Mucosa of rectum (tissue), 2 donors: Measurements from ENCODE around the gene POGLUT2.

Experiments used
- H3K27ac ChIP-seq, 2 donors: one replicate each; pipeline ENCODE4 v1.7.0; 2013; ENCODE audit warnings: inconsistent platforms in 2 of 2, low read depth in 2 of 2, low read length in 2 of 2
- H3K27me3 ChIP-seq, 2 donors: one replicate each; pipeline ENCODE4 v1.7.0; 2013; ENCODE audit warnings: low read length in 2 of 2; ENCODE audit not compliant: control insufficient read depth in 2 of 2, insufficient read depth in 2 of 2
- H3K36me3 ChIP-seq, 2 donors: one replicate each; pipeline ENCODE4 v1.7.0; 2013; ENCODE audit warnings: low read length in 2 of 2; ENCODE audit not compliant: control insufficient read depth in 2 of 2, insufficient read depth in 2 of 2
- H3K4me1 ChIP-seq, 2 donors: one replicate each; pipeline ENCODE4 v1.7.0; 2013; ENCODE audit warnings: low read length in 2 of 2, mild to moderate bottlenecking in 1 of 2; ENCODE audit not compliant: control insufficient read depth in 2 of 2, insufficient read depth in 2 of 2
- H3K4me3 ChIP-seq, 2 donors: one replicate each; pipeline ENCODE4 v1.7.0; 2013; ENCODE audit warnings: low read length in 2 of 2
- H3K9ac ChIP-seq, 2 donors: one replicate each; pipeline ENCODE4 v1.7.0; 2013; ENCODE audit warnings: low read length in 2 of 2, low read depth in 1 of 2, mild to moderate bottlenecking in 1 of 2
- H3K9me3 ChIP-seq, 2 donors: one replicate each; pipeline ENCODE4 v1.7.0; 2013; ENCODE audit warnings: low read length in 2 of 2; ENCODE audit not compliant: control insufficient read depth in 2 of 2
- donor health status: healthy.
- donor health status: Normal muscosa, but diverticular disease.

POGLUT2 gene

GRCh38 chr13:102770435-102770834 lies 28.3 kb downstream of the POGLUT2 start:
- H3K9me3 ChIP-seq: no peaks in the 10 kb centered on the region
- no peak overlapping the region for H3K4me3 ChIP-seq
- peaks cover 3 to 6% of the 10 kb centered on the region in 2 donors for H3K4me1 ChIP-seq
- peaks cover 0 to 3% of the 10 kb centered on the region in 2 donors for H3K36me3 ChIP-seq
- no peak overlapping the region for H3K9ac ChIP-seq
- no peak overlapping the region for H3K27ac ChIP-seq
- H3K27me3 ChIP-seq: no peaks in the 10 kb centered on the region

- no peaks in the 10 kb centered on the region for H3K27me3 ChIP-seq
- no peak overlapping the region for H3K9ac ChIP-seq
- H3K4me1 ChIP-seq: peaks cover 3 to 6% of the 10 kb centered on the region in 2 donors
- no peak overlapping the region for H3K4me3 ChIP-seq
- no peak overlapping the region for H3K27ac ChIP-seq
- no peaks in the 10 kb centered on the region for H3K9me3 ChIP-seq
- peaks cover 0 to 3% of the 10 kb centered on the region in 2 donors for H3K36me3 ChIP-seq
Observed at GRCh38 chr13:102769679-102770078, 29.1 kb downstream of the POGLUT2 start.

GRCh38 chr13:102768909-102769308 lies 29.9 kb downstream of the POGLUT2 start:
- Histone ChIP-seq H3K4me3 (no peak overlapping the region), H3K9ac (no peak overlapping the region), H3K27me3 (no peaks in the 10 kb centered on the region)

GRCh38 chr13:102763741-102764140 lies 35.0 kb downstream of the POGLUT2 start:
- Histone ChIP-seq H3K27ac (no peak overlapping the region), H3K4me3 (no peak overlapping the region), H3K9me3 (no peaks in the 10 kb centered on the region), H3K36me3 (peaks cover 0 to 3% of the 10 kb centered on the region in 2 donors), H3K9ac (no peak overlapping the region), H3K27me3 (no peaks in the 10 kb centered on the region), H3K4me1 (no peaks in the 10 kb centered on the region)

More at GRCh38 chr13:102768909-102769308, 29.9 kb downstream of the POGLUT2 start:
- Histone ChIP-seq H3K36me3 (peaks cover 0 to 3% of the 10 kb centered on the region in 2 donors), H3K9me3 (no peaks in the 10 kb centered on the region), H3K27ac (no peak overlapping the region), H3K4me1 (peaks cover 0 to 6% of the 10 kb centered on the region in 2 donors)

GRCh38 chr13:102761071-102761470 lies 37.7 kb downstream of the POGLUT2 start:
- Histone ChIP-seq H3K4me1 (no peaks in the 10 kb centered on the region), H3K36me3 (no peaks in the 10 kb centered on the region), H3K4me3 (no peak overlapping the region), H3K27me3 (no peaks in the 10 kb centered on the region), H3K27ac (no peak overlapping the region), H3K9me3 (no peaks in the 10 kb centered on the region), H3K9ac (no peak overlapping the region)

- H3K4me1 ChIP-seq: no peaks in the 10 kb centered on the region
- H3K36me3 ChIP-seq: no peaks in the 10 kb centered on the region
- H3K4me3 ChIP-seq: no peak overlapping the region
- H3K9ac ChIP-seq: no peak overlapping the region
- no peaks in the 10 kb centered on the region for H3K27me3 ChIP-seq
- no peaks in the 10 kb centered on the region for H3K9me3 ChIP-seq
- no peak overlapping the region for H3K27ac ChIP-seq
Observed at GRCh38 chr13:102758842-102759241, 39.9 kb downstream of the POGLUT2 start.

GRCh38 chr13:102757006-102757405 lies 41.8 kb downstream of the POGLUT2 start:
- Histone ChIP-seq H3K36me3 (no peaks in the 10 kb centered on the region), H3K4me3 (no peak overlapping the region), H3K27me3 (no peaks in the 10 kb centered on the region), H3K27ac (no peak overlapping the region), H3K4me1 (no peaks in the 10 kb centered on the region), H3K9me3 (peaks cover 0 to 2% of the 10 kb centered on the region in 2 donors), H3K9ac (no peak overlapping the region)

- no peak overlapping the region for H3K9ac ChIP-seq
Observed at GRCh38 chr13:102751886-102752285, 46.9 kb downstream of the POGLUT2 start.

GRCh38 chr13:102742506-102742905 lies 56.3 kb downstream of the POGLUT2 start:
- Histone ChIP-seq H3K27me3 (no peaks in the 10 kb centered on the region), H3K9me3 (peaks cover 0 to 5% of the 10 kb centered on the region in 2 donors), H3K27ac (no peak overlapping the region), H3K9ac (no peak overlapping the region), H3K36me3 (no peaks in the 10 kb centered on the region), H3K4me1 (no peaks in the 10 kb centered on the region), H3K4me3 (no peak overlapping the region)

More at GRCh38 chr13:102751886-102752285, 46.9 kb downstream of the POGLUT2 start:
- H3K27ac ChIP-seq: no peak overlapping the region
- H3K9me3 ChIP-seq: peaks cover 0 to 3% of the 10 kb centered on the region in 2 donors
- H3K36me3 ChIP-seq: no peaks in the 10 kb centered on the region
- H3K27me3 ChIP-seq: no peaks in the 10 kb centered on the region
- no peak overlapping the region for H3K4me3 ChIP-seq
- H3K4me1 ChIP-seq: no peaks in the 10 kb centered on the region

- H3K4me1 ChIP-seq: no peaks in the 10 kb centered on the region
- H3K27ac ChIP-seq: no peak overlapping the region
- H3K4me3 ChIP-seq: no peak overlapping the region
- no peaks in the 10 kb centered on the region for H3K27me3 ChIP-seq
- no peak overlapping the region for H3K9ac ChIP-seq
- no peaks in the 10 kb centered on the region for H3K36me3 ChIP-seq
- peaks cover 0 to 5% of the 10 kb centered on the region in 2 donors for H3K9me3 ChIP-seq
Observed at GRCh38 chr13:102742101-102742500, 56.7 kb downstream of the POGLUT2 start.
